Spleen (tissue), 7 donors: Measurements from ENCODE around the gene PTPRE.

ENCODE experiments used
- POLR2AphosphoS5 ChIP-seq, 3 donors: sonication (generic); formaldehyde crosslinking; IDR thresholded peaks; one replicate each; pipeline ENCODE4 v1.5.1; 2017; ENCODE audit warnings: antibody characterized with exemption in 3 of 3
- TF ChIP-seq, protein P1 (sequence below), 11 experiments: fragments of 200-600 bp in 7 of 11; fragments of 450-650 bp in 4 of 11; sonication (generic) in 4 of 11; IDR thresholded peaks in 8 of 11; conservative IDR thresholded peaks in 3 of 11; 1 replicate in 7 of 11; 2 replicates in 4 of 11; pipeline versions ENCODE4 v1.4.0 to v1.8.0; 2016 to 2021; ENCODE audit warnings: antibody characterized with exemption in 11 of 11, inconsistent platforms in 4 of 11, mild to moderate bottlenecking in 1 of 11
- donor health status: DM: no; HTN: no; CAD: no; lungs with moderate emphysema.
- donor health status: DM: no; HTN: no; CAD: no.
- donor health status: DM: no; HTN: no; CAD: no.

DNA sequence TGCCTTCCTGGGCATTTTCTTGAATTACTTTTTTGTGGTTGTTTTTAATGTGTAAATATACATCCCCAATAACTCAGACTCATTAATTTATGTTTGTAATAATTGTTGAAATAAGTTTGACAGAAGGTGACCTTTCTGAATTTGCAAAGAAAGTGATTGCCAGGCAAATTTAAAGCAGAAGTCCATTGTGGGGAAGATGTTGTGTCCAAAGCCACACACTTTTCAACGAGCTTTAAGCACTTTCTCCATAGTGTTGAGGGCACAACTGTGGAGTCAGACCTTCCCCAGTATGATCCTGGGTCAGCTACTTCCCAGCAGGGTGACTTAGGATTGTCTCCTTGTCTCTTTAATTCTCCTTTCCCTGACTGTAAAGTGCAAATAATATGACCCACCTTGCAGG, 52.5 kb downstream of the PTPRE start:
- TF ChIP-seq, protein P1, sequence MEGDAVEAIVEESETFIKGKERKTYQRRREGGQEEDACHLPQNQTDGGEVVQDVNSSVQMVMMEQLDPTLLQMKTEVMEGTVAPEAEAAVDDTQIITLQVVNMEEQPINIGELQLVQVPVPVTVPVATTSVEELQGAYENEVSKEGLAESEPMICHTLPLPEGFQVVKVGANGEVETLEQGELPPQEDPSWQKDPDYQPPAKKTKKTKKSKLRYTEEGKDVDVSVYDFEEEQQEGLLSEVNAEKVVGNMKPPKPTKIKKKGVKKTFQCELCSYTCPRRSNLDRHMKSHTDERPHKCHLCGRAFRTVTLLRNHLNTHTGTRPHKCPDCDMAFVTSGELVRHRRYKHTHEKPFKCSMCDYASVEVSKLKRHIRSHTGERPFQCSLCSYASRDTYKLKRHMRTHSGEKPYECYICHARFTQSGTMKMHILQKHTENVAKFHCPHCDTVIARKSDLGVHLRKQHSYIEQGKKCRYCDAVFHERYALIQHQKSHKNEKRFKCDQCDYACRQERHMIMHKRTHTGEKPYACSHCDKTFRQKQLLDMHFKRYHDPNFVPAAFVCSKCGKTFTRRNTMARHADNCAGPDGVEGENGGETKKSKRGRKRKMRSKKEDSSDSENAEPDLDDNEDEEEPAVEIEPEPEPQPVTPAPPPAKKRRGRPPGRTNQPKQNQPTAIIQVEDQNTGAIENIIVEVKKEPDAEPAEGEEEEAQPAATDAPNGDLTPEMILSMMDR (IDR thresholded peaks at IDR 0.05 in 8 of 11, conservative IDR thresholded peaks at IDR 0.05 in 3 of 11) = no peak
- TF ChIP-seq POLR2AphosphoS5 (IDR thresholded peaks at IDR 0.05) = no peak
